ENCODE results near the gene GINS1. TPM values are rescaled to one million over a fixed set of nuclear protein-coding genes. Genes with fewer than 3 reads are reported as not detected.
"Not testable (repeated sequence)": the region's sequence is repeated elsewhere in the genome, so short reads cannot be mapped to it uniquely, and the experiment has no call there.

Gene GINS1
- total RNA-seq, 1 experiment from 2014 or later = 17.1 TPM

GRCh38 chr20:25466846-25467245 lies 59.4 kb downstream of the GINS1 start:
- in situ Hi-C loops (cut with HindIII; ENCODE audit: low pct_unique_long_range_greater_than_20kb, low sequenced_read_pairs) = no loop called here
- DNase-seq (ENCODE audit: low read depth) = no peak

- in situ Hi-C loops (cut with HindIII; ENCODE audit: low pct_unique_long_range_greater_than_20kb, low sequenced_read_pairs) = no loop called here
- no peak for DNase-seq (ENCODE audit: low read depth)
Observed at GRCh38 chr20:25467441-25467840, 60.0 kb downstream of the GINS1 start.

DNA sequence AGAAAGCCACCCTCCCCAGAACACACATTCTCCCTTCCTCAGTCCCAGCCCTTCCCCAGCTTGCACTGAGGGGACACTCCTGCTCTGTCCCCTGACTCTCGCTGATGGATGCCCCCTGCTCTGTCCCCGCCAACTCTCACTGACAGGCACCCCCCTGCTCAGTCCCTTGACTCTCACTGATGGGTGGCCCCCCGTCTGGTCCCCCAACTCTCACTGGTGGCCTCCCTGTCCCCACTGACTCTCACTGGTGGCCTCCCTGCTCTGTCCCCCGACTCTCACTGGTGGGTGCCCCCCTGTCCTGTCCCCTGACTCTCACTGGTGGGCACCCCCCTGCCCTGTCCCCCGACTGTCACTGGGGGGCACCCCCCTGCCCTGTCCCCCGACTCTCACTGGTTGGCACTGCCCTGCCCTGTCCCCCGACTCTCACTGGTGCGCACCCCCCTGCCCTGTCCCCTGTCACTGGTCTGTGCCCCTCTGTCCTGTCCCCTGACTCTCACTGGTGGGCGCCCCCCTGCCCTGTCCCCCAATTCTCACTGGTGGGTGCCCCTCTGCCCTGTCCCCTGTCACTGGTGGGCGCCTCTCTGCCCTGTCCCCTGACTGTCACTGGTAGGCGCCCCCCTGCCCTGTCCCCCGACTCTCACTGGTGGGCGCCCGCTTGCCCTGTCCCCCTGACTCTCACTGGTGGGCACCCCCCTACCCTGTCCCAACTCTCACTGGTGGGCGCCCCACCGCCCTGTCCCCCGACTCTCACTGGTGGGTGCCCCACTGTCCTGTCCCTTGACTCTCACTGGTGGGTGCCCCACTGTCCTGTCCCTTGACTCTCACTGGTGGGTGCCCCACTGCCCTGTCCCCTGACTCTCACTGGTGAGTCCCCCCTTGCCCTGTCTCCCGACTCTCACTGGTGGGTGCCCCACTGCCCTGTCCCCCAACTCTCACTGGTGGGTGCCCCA lies 60.9 kb downstream of the GINS1 start:
- no peak for DNase-seq (ENCODE audit: low read depth)
- in situ Hi-C loops (cut with HindIII; ENCODE audit: low pct_unique_long_range_greater_than_20kb, low sequenced_read_pairs) = no loop called here

- in situ Hi-C loops (cut with HindIII; ENCODE audit: low pct_unique_long_range_greater_than_20kb, low sequenced_read_pairs) = no loop called here
Observed at GRCh38 chr20:25469558-25469957, 62.1 kb downstream of the GINS1 start.

DNA sequence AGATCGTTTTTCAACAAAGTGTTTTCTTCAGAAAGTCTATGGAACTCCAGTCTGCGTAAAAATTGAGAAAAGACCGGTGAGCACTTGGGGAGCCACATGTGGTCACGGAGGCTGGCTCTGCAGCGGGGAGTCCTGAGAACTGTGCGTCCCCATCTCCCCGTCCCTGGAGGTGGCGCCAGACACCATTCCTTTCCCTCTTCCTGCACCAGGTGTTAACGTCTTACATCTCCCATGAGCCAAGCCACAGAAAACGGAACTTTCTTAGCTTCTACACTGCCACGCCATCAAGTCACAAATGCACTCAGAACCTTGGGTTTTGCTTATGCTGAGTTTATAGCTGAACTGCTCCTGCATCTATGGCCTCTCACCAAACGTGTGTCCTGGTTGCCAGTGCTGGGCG lies 62.6 kb downstream of the GINS1 start:
- in situ Hi-C loops (cut with HindIII; ENCODE audit: low pct_unique_long_range_greater_than_20kb, low sequenced_read_pairs) = no loop called here
- no peak for DNase-seq (ENCODE audit: low read depth)

More at GRCh38 chr20:25469558-25469957, 62.1 kb downstream of the GINS1 start:
- DNase-seq (ENCODE audit: low read depth) = no peak

DNA sequence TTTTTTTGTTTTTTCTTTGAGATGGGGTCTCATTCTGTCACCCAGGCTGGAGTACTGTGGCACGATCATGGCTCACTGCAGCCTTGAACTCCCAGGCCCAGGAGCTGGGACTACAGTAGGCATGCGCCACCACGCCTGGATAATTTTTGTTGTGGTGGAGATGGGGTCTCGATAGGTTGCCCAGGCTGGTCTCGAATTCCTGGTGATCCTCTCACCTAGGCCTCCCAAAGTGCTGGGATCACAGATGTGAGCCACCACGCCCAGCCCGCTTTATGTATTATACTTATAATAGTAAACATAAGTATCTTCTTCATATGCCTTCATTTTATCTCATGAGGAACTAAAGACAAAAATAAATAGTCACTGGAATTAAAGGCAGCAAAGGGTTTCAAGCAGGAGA lies 63.5 kb downstream of the GINS1 start:
- in situ Hi-C loops (cut with HindIII; ENCODE audit: low pct_unique_long_range_greater_than_20kb, low sequenced_read_pairs) = no loop called here
- no peak for DNase-seq (ENCODE audit: low read depth)

- DNase-seq (ENCODE audit: low read depth); in situ Hi-C loops (cut with HindIII; ENCODE audit: low pct_unique_long_range_greater_than_20kb, low sequenced_read_pairs): not testable (repeated sequence)
Observed at GRCh38 chr20:25473297-25473696, 65.8 kb downstream of the GINS1 start.

DNA sequence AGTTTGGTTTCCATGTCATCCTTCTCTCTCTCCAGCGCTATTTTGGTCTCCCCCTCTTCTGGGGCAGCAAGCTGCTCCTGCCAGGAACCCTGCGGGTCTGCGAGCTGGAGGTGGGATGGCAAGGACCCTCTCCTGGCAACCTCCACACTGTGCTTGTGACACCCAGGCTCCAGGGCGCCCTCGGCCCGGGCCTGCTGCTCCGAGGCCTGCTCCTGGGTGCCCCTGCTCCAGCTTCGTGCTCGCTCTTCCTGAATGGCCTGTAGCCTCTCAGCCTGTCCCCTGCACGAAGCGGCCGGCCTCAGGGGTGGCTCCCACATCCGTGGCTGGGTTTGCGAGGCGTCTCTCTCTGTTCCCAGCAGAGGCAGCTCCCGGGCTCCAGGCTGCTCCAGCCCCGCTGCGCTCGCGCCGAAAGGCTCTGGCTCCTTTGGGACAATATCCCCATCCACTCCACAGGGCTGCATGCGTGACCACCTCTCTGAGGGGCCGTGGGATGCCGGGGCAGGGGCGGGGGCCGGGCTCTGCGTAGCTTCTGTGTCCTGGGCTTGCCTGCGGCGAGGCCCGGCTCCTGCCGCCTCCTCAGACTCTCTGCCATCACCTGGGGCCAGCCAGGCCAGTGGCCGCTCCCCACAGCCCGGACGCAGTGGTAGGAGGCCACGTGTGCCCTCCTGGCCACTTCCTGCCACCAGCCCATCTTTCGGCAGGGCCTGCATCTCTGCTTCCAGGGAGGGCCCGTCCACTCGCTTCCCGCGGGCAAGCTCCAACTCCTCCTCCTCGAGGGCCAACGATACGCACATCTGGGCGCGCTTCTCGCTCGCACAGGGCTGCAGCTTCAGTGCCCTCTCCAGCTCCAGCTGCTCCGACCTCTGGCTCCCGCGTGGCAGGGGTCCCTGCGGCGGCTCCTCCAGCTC lies 68.9 kb downstream of the GINS1 start:
- in situ Hi-C loops (cut with HindIII; ENCODE audit: low pct_unique_long_range_greater_than_20kb, low sequenced_read_pairs) = no loop called here

DNA sequence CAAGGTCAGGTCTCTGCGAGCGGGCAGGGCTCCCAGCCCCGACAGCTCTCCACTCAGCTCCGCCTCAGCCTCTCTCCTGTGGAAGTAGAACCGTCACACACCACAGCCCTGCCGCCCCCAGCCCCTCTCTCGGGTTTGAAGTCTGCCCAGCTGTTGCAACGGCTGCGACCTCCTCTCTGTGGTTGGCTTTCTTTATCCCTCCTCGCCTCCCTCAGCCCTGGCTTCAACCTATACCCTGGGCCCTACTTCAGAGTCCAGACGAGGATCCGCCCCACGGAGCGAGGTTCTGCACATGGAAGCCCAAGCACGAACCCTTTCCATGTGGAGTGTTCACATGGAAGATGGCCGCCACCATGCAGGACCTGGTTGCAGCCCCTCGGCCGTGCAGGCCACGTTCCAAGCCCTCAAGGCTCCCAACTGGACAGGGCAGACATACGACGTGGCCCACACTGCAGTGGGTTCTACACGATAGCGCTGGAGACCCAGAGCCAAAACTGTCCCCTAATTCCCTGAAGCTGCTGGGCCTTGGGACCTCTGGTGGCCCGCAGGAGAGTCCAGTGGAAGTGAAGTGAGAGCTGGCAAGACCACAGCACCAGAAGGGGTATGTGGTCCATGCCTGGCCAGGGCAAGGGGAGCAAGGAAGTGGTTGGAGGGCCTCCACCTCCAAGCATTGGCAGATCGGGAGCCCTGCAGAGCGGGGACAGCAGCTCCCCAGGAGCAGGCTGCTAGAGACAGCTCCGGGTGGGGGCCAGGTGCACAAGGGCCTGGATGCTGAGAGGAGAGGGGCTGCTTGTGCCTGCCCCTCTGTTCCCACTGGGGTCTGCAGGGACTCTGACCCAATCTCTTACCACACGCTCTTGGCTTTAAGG lies 69.8 kb downstream of the GINS1 start:
- in situ Hi-C loops (cut with HindIII; ENCODE audit: low pct_unique_long_range_greater_than_20kb, low sequenced_read_pairs) = no loop called here

More for the DNA sequence above, 68.9 kb downstream of the GINS1 start:
- DNase-seq (ENCODE audit: low read depth) = no peak

DNA sequence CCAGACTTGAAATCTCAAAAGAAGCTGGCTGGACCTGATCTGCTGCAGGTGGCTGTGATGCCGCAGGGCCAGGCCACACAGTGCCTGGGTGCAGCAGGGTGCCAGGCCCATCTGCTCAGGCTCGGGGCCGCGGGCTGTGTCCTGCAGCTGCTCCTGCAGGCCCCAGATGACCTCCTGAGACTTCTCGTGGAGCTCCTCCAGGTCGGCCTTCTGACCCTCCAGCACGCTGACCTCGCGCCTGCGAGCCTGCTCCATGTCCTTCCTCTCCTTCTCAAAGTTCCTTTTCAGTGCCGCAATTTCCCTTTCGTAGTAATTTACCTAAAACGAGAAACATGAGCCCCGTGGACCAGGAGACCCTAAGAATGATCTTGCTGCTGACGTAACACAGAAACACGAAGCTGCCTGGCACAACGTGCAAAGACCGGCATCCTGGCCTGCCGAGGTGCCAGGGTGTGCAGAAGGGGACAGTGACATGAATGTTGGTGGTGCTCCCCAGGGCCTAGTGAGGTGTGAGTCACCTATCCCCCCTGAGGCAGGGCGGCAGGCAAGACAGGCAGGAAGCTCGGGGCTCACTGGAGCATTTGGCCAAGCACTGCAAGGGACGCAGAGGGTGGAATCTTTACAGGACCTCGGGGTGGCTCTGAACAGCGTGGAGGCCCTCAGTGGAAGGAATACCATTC lies 71.6 kb downstream of the GINS1 start:
- in situ Hi-C loops (cut with HindIII; ENCODE audit: low pct_unique_long_range_greater_than_20kb, low sequenced_read_pairs) = no loop called here
- no peak for DNase-seq (ENCODE audit: low read depth)

More for the DNA sequence above, 69.8 kb downstream of the GINS1 start:
- DNase-seq (ENCODE audit: low read depth) = no peak

- in situ Hi-C loops (cut with HindIII; ENCODE audit: low pct_unique_long_range_greater_than_20kb, low sequenced_read_pairs) = no loop called here
- no peak for DNase-seq (ENCODE audit: low read depth)
Observed at GRCh38 chr20:25479638-25480037, 72.2 kb downstream of the GINS1 start.

GRCh38 chr20:25480156-25480555 lies 72.7 kb downstream of the GINS1 start:
- no peak for DNase-seq (ENCODE audit: low read depth)
- in situ Hi-C loops (cut with HindIII; ENCODE audit: low pct_unique_long_range_greater_than_20kb, low sequenced_read_pairs) = no loop called here

GRCh38 chr20:25480797-25481196 lies 73.3 kb downstream of the GINS1 start:
- DNase-seq (ENCODE audit: low read depth) = no peak
- in situ Hi-C loops (cut with HindIII; ENCODE audit: low pct_unique_long_range_greater_than_20kb, low sequenced_read_pairs) = no loop called here

GRCh38 chr20:25481235-25481917 lies 73.9 kb downstream of the GINS1 start:
- DNase-seq (ENCODE audit: low read depth) = no peak
- in situ Hi-C loops (cut with HindIII; ENCODE audit: low pct_unique_long_range_greater_than_20kb, low sequenced_read_pairs) = no loop called here

DNA sequence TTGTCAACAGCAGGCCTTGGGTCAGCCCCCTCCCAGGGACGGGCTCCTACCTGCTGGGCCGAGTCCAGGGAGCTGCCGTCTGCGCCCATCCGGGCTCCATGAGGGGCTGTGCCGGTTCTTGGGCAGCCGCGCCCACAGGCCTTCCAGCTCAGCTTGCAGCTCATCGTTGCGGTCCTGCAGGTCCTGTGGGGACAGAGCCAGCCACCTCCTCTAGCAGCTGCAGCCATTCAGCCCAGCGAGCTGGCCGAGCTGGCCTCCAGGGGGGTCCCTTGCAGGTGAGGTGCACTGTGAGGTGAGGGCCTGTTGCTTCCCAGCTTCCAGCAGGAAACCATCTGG lies 74.4 kb downstream of the GINS1 start:
- DNase-seq (ENCODE audit: low read depth) = no peak
- in situ Hi-C loops (cut with HindIII; ENCODE audit: low pct_unique_long_range_greater_than_20kb, low sequenced_read_pairs) = no loop called here

- in situ Hi-C loops (cut with HindIII; ENCODE audit: low pct_unique_long_range_greater_than_20kb, low sequenced_read_pairs) = no loop called here
- no peak for DNase-seq (ENCODE audit: low read depth)
Observed at GRCh38 chr20:25483431-25484132, 76.1 kb downstream of the GINS1 start.
